ENCODE measurements around the gene FXYD6. TPM values are rescaled to one million over a fixed set of nuclear protein-coding genes. Genes with fewer than 3 reads are reported as not detected.

The FXYD6 gene
- total RNA-seq, 4 donors from 2014 or later = 4.8 to 15.9 (median 9.5) TPM

DNA sequence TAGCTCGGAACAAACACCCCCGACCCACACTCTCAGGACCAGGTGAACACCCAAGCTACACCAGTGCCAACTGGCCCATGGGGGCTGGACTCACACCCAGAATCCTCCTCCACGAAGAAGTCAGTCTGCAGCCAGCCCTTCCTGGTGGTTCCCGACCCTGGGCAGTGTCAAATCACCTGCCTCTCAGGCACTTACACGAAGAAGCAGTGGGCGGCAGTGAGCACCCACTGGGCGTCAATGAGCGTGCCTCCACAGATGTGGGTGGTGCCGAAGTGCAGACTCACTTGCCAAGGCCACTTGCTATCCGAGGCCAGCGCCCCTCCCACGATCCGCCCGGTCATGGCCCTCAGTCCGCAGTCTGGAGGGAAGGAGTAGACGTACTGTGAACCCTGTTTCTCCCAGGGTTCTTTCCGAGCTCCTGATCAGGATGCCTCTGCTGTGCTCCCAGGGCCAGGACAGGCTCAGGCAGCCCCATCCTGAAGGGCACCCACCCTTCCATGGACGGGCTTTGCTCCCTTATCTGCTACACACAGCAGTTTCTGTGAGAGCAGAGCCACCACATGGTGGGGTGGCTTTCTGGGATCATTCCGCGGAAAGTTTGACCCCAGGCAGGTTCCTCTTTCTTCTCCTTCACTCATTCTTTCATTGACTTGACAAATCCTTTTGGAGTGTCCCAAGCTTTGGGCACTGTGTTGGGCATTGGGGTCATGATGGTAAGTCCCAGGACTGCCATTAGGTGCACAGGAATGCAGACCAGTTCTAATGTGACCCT lies 33.3 kb upstream of the FXYD6 start:
- no peaks in the 10 kb centered on the region for H3K9me3 ChIP-seq
- H3K27ac ChIP-seq = no peak overlapping the region
- peak; percentile 60 to 75 for DNase-seq (ENCODE audit: low spot score in 2 of 2)
- TF ChIP-seq, protein P1, sequence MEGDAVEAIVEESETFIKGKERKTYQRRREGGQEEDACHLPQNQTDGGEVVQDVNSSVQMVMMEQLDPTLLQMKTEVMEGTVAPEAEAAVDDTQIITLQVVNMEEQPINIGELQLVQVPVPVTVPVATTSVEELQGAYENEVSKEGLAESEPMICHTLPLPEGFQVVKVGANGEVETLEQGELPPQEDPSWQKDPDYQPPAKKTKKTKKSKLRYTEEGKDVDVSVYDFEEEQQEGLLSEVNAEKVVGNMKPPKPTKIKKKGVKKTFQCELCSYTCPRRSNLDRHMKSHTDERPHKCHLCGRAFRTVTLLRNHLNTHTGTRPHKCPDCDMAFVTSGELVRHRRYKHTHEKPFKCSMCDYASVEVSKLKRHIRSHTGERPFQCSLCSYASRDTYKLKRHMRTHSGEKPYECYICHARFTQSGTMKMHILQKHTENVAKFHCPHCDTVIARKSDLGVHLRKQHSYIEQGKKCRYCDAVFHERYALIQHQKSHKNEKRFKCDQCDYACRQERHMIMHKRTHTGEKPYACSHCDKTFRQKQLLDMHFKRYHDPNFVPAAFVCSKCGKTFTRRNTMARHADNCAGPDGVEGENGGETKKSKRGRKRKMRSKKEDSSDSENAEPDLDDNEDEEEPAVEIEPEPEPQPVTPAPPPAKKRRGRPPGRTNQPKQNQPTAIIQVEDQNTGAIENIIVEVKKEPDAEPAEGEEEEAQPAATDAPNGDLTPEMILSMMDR (IDR thresholded peaks at IDR 0.05) = no peak
- TF ChIP-seq POLR2A (IDR thresholded peaks at IDR 0.05) = no peak
- TF ChIP-seq EP300 (IDR thresholded peaks at IDR 0.05) = no peak
- no peak for TF ChIP-seq POLR2AphosphoS5 (IDR thresholded peaks at IDR 0.05)
- 94% methylated on average over 14 of the region's 20 CpGs for WGBS
- peaks cover 6% of the 10 kb centered on the region for H3K4me1 ChIP-seq
- H3K27me3 ChIP-seq = peaks cover 2% of the 10 kb centered on the region
- H3K4me3 ChIP-seq = no peak overlapping the region
- no peaks in the 10 kb centered on the region for H3K36me3 ChIP-seq

DNA sequence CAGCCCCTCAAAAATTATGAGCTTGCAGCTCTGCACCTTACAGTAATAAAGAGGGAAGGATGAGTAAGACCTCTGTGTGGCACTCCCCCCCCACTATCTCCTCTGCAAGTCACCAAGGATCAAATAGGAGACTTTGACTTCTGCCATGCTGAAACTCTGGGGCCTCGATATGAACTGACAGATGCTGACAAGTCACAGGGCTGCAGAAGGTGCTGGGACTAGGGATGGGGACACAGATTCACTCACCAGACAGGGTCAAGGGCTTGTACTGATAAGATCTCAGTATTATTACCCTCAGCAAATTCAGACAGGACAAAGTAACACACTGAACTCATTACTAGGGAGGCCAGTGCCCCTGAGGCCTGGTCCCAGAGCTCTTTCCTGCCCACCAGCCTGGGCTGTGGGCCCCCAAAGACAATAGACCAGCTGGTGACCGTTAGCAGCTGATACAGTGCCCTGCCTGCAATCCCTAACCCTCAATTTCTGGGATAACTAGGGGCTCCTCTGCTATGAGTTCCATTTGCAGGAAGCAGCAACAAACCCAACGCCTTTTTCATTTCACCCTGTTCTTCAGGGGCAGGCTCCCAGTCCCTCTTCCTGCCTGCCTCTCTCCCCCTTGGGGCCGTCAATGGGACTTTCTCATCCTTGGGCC lies 32.6 kb upstream of the FXYD6 start:
- H3K27ac ChIP-seq = no peak overlapping the region
- peaks cover 2% of the 10 kb centered on the region for H3K27me3 ChIP-seq
- H3K4me3 ChIP-seq = no peak overlapping the region
- H3K9me3 ChIP-seq = no peaks in the 10 kb centered on the region
- WGBS = 75% methylated on average over 4 of the region's 4 CpGs
- DNase-seq (ENCODE audit: low spot score in 2 of 2) = peak; percentile 32 to 41
- no peak for TF ChIP-seq EP300 (IDR thresholded peaks at IDR 0.05)
- TF ChIP-seq, protein P1 (IDR thresholded peaks at IDR 0.05) = no peak
- no peak for TF ChIP-seq POLR2A (IDR thresholded peaks at IDR 0.05)
- no peak for TF ChIP-seq POLR2AphosphoS5 (IDR thresholded peaks at IDR 0.05)
- H3K4me1 ChIP-seq = peaks cover 6% of the 10 kb centered on the region
- no peaks in the 10 kb centered on the region for H3K36me3 ChIP-seq

DNA sequence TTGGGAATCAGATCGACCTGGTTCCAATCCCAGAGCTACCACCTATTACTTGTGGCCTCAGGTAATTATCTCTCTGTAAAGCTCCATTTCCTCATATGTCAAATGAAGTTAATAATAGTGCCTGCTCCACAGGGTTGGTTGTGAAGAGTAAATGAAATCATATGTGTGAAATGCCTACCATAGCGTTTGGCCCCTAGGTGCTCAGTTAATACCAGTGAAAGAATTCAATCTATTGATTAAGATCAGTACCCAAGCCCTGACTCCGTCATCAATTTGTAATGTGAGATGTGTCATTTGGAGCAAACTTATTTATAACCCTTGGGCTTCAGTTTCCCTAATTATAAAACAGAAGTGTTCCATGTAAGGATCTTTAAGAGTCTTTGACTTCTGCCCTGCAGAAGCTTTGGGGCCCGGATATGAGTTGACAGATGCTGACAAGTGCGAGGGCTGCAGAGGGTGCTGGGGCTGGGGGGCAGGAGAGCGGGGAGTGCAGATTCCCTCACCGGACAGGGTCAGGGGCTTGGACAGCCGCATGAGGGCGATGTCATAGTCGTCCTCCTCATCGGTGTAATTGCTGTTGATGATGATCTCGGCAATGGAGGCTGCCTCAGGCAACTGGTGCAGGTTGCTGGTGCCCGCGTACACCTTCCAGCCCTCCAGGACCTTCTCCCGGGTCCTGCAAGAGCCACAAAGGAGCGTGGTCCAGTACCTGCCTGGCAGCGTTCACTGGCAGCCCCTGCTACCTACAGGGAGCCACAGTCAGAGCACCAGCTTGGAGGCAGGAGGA lies 31.8 kb upstream of the FXYD6 start:
- Histone ChIP-seq H3K27ac (no peak overlapping the region), H3K27me3 (peaks cover 2% of the 10 kb centered on the region), H3K36me3 (no peaks in the 10 kb centered on the region), H3K9me3 (no peaks in the 10 kb centered on the region), H3K4me3 (no peak overlapping the region), H3K4me1 (peaks cover 6% of the 10 kb centered on the region)
- DNase-seq (ENCODE audit: low spot score in 2 of 2) = peak in 1 of 2 donors; percentile 68
- 86% methylated on average over 17 of the region's 17 CpGs for WGBS
- TF ChIP-seq, protein P1 (IDR thresholded peaks at IDR 0.05) = no peak

DNA sequence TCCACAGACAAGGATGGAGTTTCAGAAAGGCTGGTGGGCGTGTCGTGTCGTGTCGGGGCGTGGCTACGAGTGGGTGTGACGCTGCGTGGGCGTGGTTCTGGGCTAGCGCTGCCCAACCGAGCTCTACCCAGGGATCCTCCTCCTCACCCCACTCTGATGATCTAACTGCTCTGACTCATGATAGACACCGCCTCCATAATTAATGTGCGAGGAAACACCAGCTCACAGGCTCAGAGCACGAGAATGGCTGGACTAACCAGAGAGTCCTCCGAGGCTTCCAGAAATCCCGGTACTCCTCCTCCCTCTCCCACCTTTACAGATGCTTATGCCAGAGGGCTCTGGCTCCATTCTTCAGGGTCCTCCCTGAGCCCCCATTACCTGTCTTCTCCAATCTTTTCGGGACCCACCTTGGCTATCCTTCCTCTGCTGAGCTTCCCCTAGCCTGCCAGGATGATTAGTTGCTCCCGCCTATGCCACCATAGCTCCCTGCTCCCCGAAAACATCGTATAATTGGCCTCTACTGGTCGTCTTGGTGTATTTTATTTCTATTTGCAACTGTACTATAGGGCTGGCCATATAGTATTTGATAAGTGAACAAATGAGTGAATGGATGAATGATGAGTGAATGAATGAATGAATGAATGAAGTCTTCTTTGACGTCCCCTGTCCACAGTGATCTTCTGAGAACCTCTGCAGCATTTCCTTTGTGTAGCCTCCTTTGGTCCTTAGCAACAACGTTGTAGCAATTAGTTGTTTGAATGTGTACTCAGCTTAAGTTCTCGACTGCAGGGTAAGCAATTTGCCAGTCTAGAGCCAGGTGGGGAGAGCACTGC lies 31.0 kb upstream of the FXYD6 start:
- Histone ChIP-seq H3K4me1 (peaks cover 6% of the 10 kb centered on the region), H3K4me3 (no peak overlapping the region), H3K9me3 (no peaks in the 10 kb centered on the region), H3K36me3 (no peaks in the 10 kb centered on the region), H3K27ac (no peak overlapping the region), H3K27me3 (peaks cover 2% of the 10 kb centered on the region)
- peak; percentile 85 to 89 for DNase-seq (ENCODE audit: low spot score in 2 of 2)
- TF ChIP-seq EP300 (IDR thresholded peaks at IDR 0.05) (no peak), POLR2A (IDR thresholded peaks at IDR 0.05) (no peak), POLR2AphosphoS5 (IDR thresholded peaks at IDR 0.05) (no peak)
- TF ChIP-seq, protein P1 (IDR thresholded peaks at IDR 0.05) = no peak
- WGBS = 25% methylated on average over 23 of the region's 24 CpGs
